GM12865 (cell line): Measurements from ENCODE around the gene INSIG1.

Experiments used
- DNase-seq: peaks from one replicate; pipeline ENCODE4 v3.0.0; 2010; ENCODE audit warnings: low read depth
- H3K4me3 ChIP-seq: 2 replicates; pipeline ENCODE4 v1.5.1; 2011; ENCODE audit warnings: mild to moderate bottlenecking, low read depth, low read length, control low read depth
- CTCF ChIP-seq: IDR thresholded peaks from 2 replicates; pipeline ENCODE4 v1.5.1; 2011; ENCODE audit warnings: low read length, control low read depth, low read depth, inconsistent platforms; ENCODE audit not compliant: insufficient read depth; ENCODE audit errors: missing control alignments

INSIG1 gene

GRCh38 chr7:155309021-155309338 lies 11.3 kb downstream of the INSIG1 start:
- no peak overlapping the region for H3K4me3 ChIP-seq
- DNase-seq, result no peak
- TF ChIP-seq CTCF, result no peak

GRCh38 chr7:155310425-155311114 lies 12.9 kb downstream of the INSIG1 start:
- no peak for DNase-seq
- H3K4me3 ChIP-seq, result no peak overlapping the region
- TF ChIP-seq CTCF, result no peak

- no peak for TF ChIP-seq CTCF
- no peak for DNase-seq
- no peak overlapping the region for H3K4me3 ChIP-seq
Measured at GRCh38 chr7:155311826-155312537, 14.3 kb downstream of the INSIG1 start.

- no peak for TF ChIP-seq CTCF
- DNase-seq, result no peak
- H3K4me3 ChIP-seq, result no peak overlapping the region
Measured at GRCh38 chr7:155312633-155313032, 15.0 kb downstream of the INSIG1 start.

- DNase-seq, result no peak
- no peak for TF ChIP-seq CTCF
- H3K4me3 ChIP-seq, result no peak overlapping the region
Measured at GRCh38 chr7:155313096-155313495, 15.4 kb downstream of the INSIG1 start.

GRCh38 chr7:155315977-155316376 lies 18.3 kb downstream of the INSIG1 start:
- H3K4me3 ChIP-seq, result no peak overlapping the region
- no peak for TF ChIP-seq CTCF
- no peak for DNase-seq

GRCh38 chr7:155316427-155317113 lies 18.9 kb downstream of the INSIG1 start:
- peak; percentile 34 for DNase-seq

More at GRCh38 chr7:155316427-155317113, 18.9 kb downstream of the INSIG1 start:
- TF ChIP-seq CTCF, result no peak
- H3K4me3 ChIP-seq, result no peak overlapping the region
